MM.1S (cell line): Measurements from ENCODE around the gene CD248.
A peak's percentile ranks its signal among the peaks of the same experiment; 100 is the strongest.

Experiments
- DNase-seq: peaks from one replicate; pipeline ENCODE4 v3.0.0-alpha.2; 2015
- H2AFZ ChIP-seq: fragments of 300-600 bp; sonication (generic); 2 replicates; pipeline ENCODE4 v1.6.0; 2016; ENCODE audit warnings: antibody characterized with exemption, low read length
- H3F3A ChIP-seq: fragments of 300-600 bp; sonication (generic); 2 replicates; pipeline ENCODE4 v1.6.1; 2016; ENCODE audit warnings: mild to moderate bottlenecking, antibody characterized with exemption, low read length, moderate library complexity, mixed read lengths; ENCODE audit not compliant: insufficient read depth
- H3K27ac ChIP-seq: fragments of 300-600 bp; sonication (generic); 2 replicates; pipeline ENCODE4 v1.5.1; 2016; ENCODE audit warnings: mild to moderate bottlenecking, low read length
- H3K27me3 ChIP-seq: fragments of 300-600 bp; sonication (generic); replicated peaks from 2 replicates; pipeline ENCODE4 v1.6.0; 2016; ENCODE audit warnings: low read length; ENCODE audit not compliant: insufficient read depth
- H3K36me3 ChIP-seq: fragments of 300-600 bp; sonication (generic); replicated peaks from 2 replicates; pipeline ENCODE4 v1.6.1; 2016; ENCODE audit warnings: mild to moderate bottlenecking, low read length, mixed read lengths; ENCODE audit not compliant: insufficient read depth
- H3K4me1 ChIP-seq: fragments of 300-600 bp; sonication (generic); 2 replicates; pipeline ENCODE4 v1.6.1; 2016; ENCODE audit warnings: low read length, mixed read lengths
- H3K4me2 ChIP-seq: fragments of 300-600 bp; sonication (generic); 2 replicates; pipeline ENCODE4 v1.6.0; 2016; ENCODE audit warnings: low read depth, low read length
- H3K4me3 ChIP-seq: fragments of 300-600 bp; sonication (generic); 2 replicates; pipeline ENCODE4 v1.5.1; 2016; ENCODE audit warnings: low read length, mixed read lengths
- H3K79me2 ChIP-seq: fragments of 300-600 bp; sonication (generic); 2 replicates; pipeline ENCODE4 v1.6.1; 2016; ENCODE audit warnings: mixed run types, low read length, mixed read lengths
- H3K9ac ChIP-seq: fragments of 300-600 bp; sonication (generic); 2 replicates; pipeline ENCODE4 v1.6.1; 2016; ENCODE audit warnings: low read length, mixed read lengths
- H3K9me2 ChIP-seq: fragments of 300-600 bp; sonication (generic); replicated peaks from 2 replicates; pipeline ENCODE4 v1.6.1; 2016; ENCODE audit warnings: mild to moderate bottlenecking, low read length, mixed read lengths; ENCODE audit not compliant: insufficient read depth
- H3K9me3 ChIP-seq: fragments of 300-600 bp; sonication (generic); replicated peaks from 2 replicates; pipeline ENCODE4 v1.6.1; 2016; ENCODE audit warnings: mild to moderate bottlenecking, low read length, mixed read lengths; ENCODE audit not compliant: insufficient read depth
- H4K20me1 ChIP-seq: fragments of 300-600 bp; sonication (generic); 2 replicates; pipeline ENCODE4 v1.6.1; 2016; ENCODE audit warnings: mild to moderate bottlenecking, low read length, moderate library complexity, mixed read lengths; ENCODE audit not compliant: insufficient read depth
- EZH2 ChIP-seq: fragments of 300-600 bp; sonication (generic); optimal IDR thresholded peaks from 2 replicates; pipeline ENCODE3; 2017; ENCODE audit warnings: low read depth, mild to moderate bottlenecking, antibody characterized with exemption, low read length, mixed read lengths
- EZH2phosphoT487 ChIP-seq: fragments of 300-600 bp; sonication (generic); IDR thresholded peaks from 2 replicates; pipeline ENCODE4 v1.6.1; 2018; ENCODE audit warnings: antibody characterized with exemption, low read length
- TF ChIP-seq, protein P1 (sequence below): fragments of 300-600 bp; sonication (generic); IDR thresholded peaks from 2 replicates; pipeline ENCODE4 v1.5.1; 2016; ENCODE audit warnings: antibody characterized with exemption, low read length, mixed read lengths

CD248 gene

DNA sequence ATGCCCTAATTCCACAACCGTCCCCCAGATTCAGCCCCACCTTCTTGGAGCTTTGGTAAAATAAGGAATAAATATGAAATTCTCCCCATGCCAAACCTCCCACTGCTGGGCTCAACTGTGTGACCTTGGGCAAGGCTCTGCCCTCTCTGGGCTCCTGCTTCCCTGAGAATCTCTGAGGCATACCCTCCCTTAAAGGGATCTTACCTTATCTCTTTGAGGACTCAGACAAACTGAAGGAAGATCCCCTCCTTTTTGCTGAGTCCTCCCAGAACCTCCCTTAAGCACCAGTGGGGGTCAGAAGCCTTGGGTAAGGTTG lies 2.7 kb downstream of the CD248 start:
- H3K36me3 ChIP-seq: no peaks in the 10 kb centered on the region
- TF ChIP-seq EZH2phosphoT487 (no peak), EZH2 (no peak)
- TF ChIP-seq, protein P1, sequence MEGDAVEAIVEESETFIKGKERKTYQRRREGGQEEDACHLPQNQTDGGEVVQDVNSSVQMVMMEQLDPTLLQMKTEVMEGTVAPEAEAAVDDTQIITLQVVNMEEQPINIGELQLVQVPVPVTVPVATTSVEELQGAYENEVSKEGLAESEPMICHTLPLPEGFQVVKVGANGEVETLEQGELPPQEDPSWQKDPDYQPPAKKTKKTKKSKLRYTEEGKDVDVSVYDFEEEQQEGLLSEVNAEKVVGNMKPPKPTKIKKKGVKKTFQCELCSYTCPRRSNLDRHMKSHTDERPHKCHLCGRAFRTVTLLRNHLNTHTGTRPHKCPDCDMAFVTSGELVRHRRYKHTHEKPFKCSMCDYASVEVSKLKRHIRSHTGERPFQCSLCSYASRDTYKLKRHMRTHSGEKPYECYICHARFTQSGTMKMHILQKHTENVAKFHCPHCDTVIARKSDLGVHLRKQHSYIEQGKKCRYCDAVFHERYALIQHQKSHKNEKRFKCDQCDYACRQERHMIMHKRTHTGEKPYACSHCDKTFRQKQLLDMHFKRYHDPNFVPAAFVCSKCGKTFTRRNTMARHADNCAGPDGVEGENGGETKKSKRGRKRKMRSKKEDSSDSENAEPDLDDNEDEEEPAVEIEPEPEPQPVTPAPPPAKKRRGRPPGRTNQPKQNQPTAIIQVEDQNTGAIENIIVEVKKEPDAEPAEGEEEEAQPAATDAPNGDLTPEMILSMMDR: no peak
- no peaks in the 10 kb centered on the region for H3K9me3 ChIP-seq
- DNase-seq: no peak
- no peaks in the 10 kb centered on the region for H3K9me2 ChIP-seq
- H3K79me2 ChIP-seq: no peaks in the 10 kb centered on the region
- no peak overlapping the region for H3K9ac ChIP-seq
- H3K4me1 ChIP-seq: no peaks in the 10 kb centered on the region
- no peak overlapping the region for H2AFZ ChIP-seq
- peaks cover 70% of the 10 kb centered on the region for H3K27me3 ChIP-seq
- no peak overlapping the region for H3K4me2 ChIP-seq
- no peaks in the 10 kb centered on the region for H4K20me1 ChIP-seq
- no peak overlapping the region for H3K27ac ChIP-seq
- H3K4me3 ChIP-seq: no peak overlapping the region
- no peaks in the 10 kb centered on the region for H3F3A ChIP-seq

DNA sequence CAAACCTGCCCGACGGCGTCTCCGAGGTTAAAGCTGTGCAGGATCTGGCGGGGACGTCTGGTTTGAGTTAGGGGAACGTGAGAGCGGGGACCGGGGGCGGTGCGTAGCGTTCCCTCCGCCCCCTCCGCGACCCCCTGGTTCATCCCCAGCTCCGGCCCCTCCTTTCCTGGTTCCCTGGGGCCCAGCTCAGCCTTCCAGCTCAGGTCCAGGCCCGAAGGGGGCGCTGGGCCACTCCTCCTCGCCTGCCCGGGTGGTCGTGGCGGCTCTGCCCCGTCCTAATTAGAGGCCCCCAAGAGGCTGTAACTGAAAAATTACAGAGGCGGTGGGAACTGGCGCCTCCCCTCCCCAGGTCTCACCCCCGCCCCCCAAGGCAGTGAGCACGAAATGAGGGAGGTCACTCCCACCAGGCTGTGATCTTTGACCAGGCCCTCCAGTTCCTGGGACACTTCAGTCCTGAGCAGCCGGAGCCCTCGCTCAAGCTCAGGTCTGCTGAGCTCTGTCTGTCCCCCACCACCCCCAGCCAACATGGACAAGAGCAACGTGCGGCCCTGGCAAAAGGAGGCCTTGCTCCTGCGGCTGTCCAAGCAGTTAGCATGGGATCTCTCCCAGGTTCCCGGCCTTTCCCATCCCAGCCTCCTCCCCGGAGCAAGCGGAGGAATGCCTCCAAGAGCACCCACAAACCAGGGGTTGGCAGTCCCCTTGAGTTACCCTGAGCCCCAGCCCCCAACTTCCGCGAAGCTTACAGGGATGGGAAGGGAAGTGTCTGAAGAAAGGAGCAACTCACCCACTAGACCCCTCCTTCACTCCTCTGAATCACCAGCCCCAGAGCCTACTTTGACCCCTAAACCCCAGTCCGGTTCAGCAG lies 3.3 kb downstream of the CD248 start:
- Histone ChIP-seq H3K9me2 (no peaks in the 10 kb centered on the region), H3K9me3 (no peaks in the 10 kb centered on the region), H3F3A (no peaks in the 10 kb centered on the region), H3K36me3 (no peaks in the 10 kb centered on the region), H3K27ac (no peak overlapping the region), H3K9ac (no peak overlapping the region), H3K79me2 (no peaks in the 10 kb centered on the region), H3K27me3 (peaks cover 70% of the 10 kb centered on the region), H3K4me1 (no peaks in the 10 kb centered on the region), H3K4me2 (peak overlapping the region; percentile 53; the same call in 1 of the 2 replicates), H2AFZ (no peak overlapping the region), H3K4me3 (no peak overlapping the region), H4K20me1 (no peaks in the 10 kb centered on the region)
- TF ChIP-seq, protein P1: no peak
- TF ChIP-seq EZH2phosphoT487: no peak
- no peak for TF ChIP-seq EZH2
- DNase-seq: no peak

DNA sequence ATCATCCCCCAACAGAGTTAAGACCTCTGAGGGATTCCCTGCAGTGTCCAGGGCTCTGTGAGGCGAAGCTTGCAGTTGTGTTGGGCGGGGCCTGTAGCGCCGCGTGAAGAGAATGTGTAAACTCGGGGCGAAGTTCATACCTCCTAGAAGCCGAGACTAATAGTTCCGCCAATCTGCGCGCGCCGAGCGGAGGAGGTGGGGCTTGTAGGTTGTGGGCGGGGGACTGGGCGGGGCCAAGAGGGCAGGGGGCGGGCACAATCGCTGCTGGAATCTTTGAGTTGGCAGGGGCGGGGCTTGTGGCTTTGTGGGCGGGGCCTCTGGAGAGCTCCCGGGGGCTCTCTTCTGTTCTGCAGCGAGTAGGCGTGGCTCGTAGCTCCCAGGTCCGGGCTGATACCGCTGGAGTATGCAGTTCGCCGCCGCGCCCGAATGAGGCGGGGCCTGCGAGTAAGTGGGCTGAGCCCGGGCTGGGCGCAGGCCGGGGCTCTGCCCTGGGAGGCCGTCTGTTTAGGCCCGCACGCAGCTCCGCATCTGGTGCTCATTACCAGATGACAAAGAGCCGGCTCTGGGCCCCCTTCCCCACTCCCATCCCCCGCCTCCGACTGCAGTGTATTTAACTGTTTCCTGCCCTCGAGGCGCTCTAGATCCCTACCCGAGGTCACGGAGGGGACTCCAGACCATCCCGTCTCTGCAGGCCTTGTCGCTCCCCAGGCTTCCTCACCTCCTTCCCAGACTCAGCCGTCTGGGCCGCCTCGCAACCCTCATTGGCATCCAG lies 4.1 kb downstream of the CD248 start:
- DNase-seq: peak; percentile 93
- TF ChIP-seq EZH2phosphoT487 (no peak), EZH2 (no peak)
- TF ChIP-seq, protein P1: no peak
- Histone ChIP-seq H3K4me1 (no peaks in the 10 kb centered on the region), H3K4me2 (peak overlapping the region; percentile 61), H3K27ac (peak overlapping the region; percentile 25; the same call in 1 of the 2 replicates), H3K9me2 (no peaks in the 10 kb centered on the region), H4K20me1 (no peaks in the 10 kb centered on the region), H3K9ac (no peak overlapping the region), H3K27me3 (peaks cover 72% of the 10 kb centered on the region), H2AFZ (peak overlapping the region; percentile 43; the same call in 1 of the 2 replicates), H3F3A (no peaks in the 10 kb centered on the region), H3K36me3 (no peaks in the 10 kb centered on the region), H3K9me3 (no peaks in the 10 kb centered on the region), H3K79me2 (no peaks in the 10 kb centered on the region), H3K4me3 (peak overlapping the region; percentile 54)
